GM12878 (cell line): Measurements from ENCODE around the gene INSRR. TPM values are rescaled to one million over a fixed set of nuclear protein-coding genes. Genes with fewer than 3 reads are reported as not detected.

Experiments
- ATAC-seq: fragments of 200-7000 bp; cut with Tn5 transposase; 3 replicates; pipeline ENCODE4 v1.9.1; 2020; ENCODE audit warnings: mild to moderate bottlenecking, moderate library complexity
- BruUV-seq: library from RNA; stranded (reverse); fragments of 400-500 nt; replicated peaks from 2 replicates; lab custom pipeline; 2021; lab: Mats Ljungman, UMichigan
- CTCF ChIA-PET: fragments of 300-600 bp; sonication (Branson Sonifier 250); formaldehyde crosslinking; extraction: SDS; loops from one replicate; lab custom pipeline; 2021; ENCODE audit warnings: inconsistent platforms; lab: Yijun Ruan, JAX
- POLR2A ChIA-PET: fragments of 350-600 bp; formaldehyde crosslinking; extraction: SDS; loops from one replicate; lab custom pipeline; 2021; ENCODE audit warnings: inconsistent platforms; lab: Charles Lee
- RAD21 ChIA-PET: fragments of 300-600 bp; sonication (Branson Sonifier 250); formaldehyde crosslinking; loops from one replicate; lab custom pipeline; 2023; ENCODE audit warnings: antibody characterized with exemption; ENCODE audit not compliant: unreplicated experiment; lab: Charles Lee
- SMC1A ChIA-PET: fragments of 300-600 bp; sonication (Branson Sonifier 250); formaldehyde crosslinking; loops from one replicate; lab custom pipeline; 2023; ENCODE audit not compliant: unreplicated experiment, uncharacterized antibody; lab: Charles Lee
- DNase-seq: peaks from one replicate; pipeline ENCODE4 v3.0.0-alpha.2; 2011; ENCODE audit warnings: low read depth, low spot score
- FAIRE-seq: peaks from 3 replicates; lab custom pipeline; 2011; peaks lifted over from hg19 to GRCh38; lab: Jason Lieb, UNC
- H2AFZ ChIP-seq: 2 replicates; pipeline ENCODE4 v1.6.0; 2011; ENCODE audit warnings: low read depth, low read length, control low read depth; ENCODE audit not compliant: control insufficient read depth
- H3K27ac ChIP-seq: 2 replicates; pipeline ENCODE4 v1.5.1; 2011; ENCODE audit warnings: control low read depth; ENCODE audit not compliant: control insufficient read depth, insufficient read depth
- H3K27me3 ChIP-seq, 2 experiments: replicated peaks in 1 of 2; 2 replicates each; pipeline versions ENCODE4 v1.6.0 to v1.6.1; 2011; ENCODE audit warnings: low read length in 1 of 2; ENCODE audit not compliant: control insufficient read depth in 2 of 2, insufficient read depth in 2 of 2
- H3K36me3 ChIP-seq, 2 experiments: 2 replicates each; pipeline ENCODE4 v1.5.1; 2011; ENCODE audit warnings: low read length in 1 of 2; ENCODE audit not compliant: control insufficient read depth in 2 of 2, insufficient read depth in 2 of 2
- H3K4me1 ChIP-seq: 2 replicates; pipeline ENCODE4 v1.6.1; 2011; ENCODE audit warnings: mild to moderate bottlenecking, low read length, moderate library complexity, mixed read lengths; ENCODE audit not compliant: control insufficient read depth, insufficient read depth
- H3K4me2 ChIP-seq: 2 replicates; pipeline ENCODE4 v1.6.0; 2011; ENCODE audit warnings: control low read depth; ENCODE audit not compliant: control insufficient read depth, insufficient read depth
- H3K4me3 ChIP-seq: fragments of 200-600 bp; sonication (generic); 2 replicates; pipeline ENCODE4 v1.5.1; 2016
- H3K79me2 ChIP-seq: 2 replicates; pipeline ENCODE4 v1.6.0; 2011; ENCODE audit warnings: low read length; ENCODE audit not compliant: control insufficient read depth, insufficient read depth
- H3K9ac ChIP-seq: 2 replicates; pipeline ENCODE4 v1.8.0; 2011; ENCODE audit warnings: low read length, control low read depth, mixed read lengths; ENCODE audit not compliant: control insufficient read depth, insufficient read depth
- H3K9me3 ChIP-seq: replicated peaks from 3 replicates; pipeline ENCODE4 v1.5.1; 2011; ENCODE audit warnings: mild to moderate bottlenecking, low read length; ENCODE audit not compliant: control insufficient read depth, insufficient read depth
- H4K20me1 ChIP-seq: 2 replicates; pipeline ENCODE4 v1.6.0; 2011; ENCODE audit not compliant: control insufficient read depth, insufficient read depth
- E2F4 ChIP-seq: IDR thresholded peaks from 2 replicates; pipeline ENCODE4 v1.6.1; 2012; ENCODE audit warnings: low read depth, low read length, improper control_type of control experiment
- E4F1 ChIP-seq: fragments of 450-650 bp; IDR thresholded peaks from 2 replicates; pipeline ENCODE4 v1.6.1; 2018; ENCODE audit warnings: borderline replicate concordance, mild to moderate bottlenecking; ENCODE audit not compliant: partially characterized antibody
- KDM1A ChIP-seq: fragments of 200-600 bp; sonication (generic); IDR thresholded peaks from 2 replicates; pipeline ENCODE4 v1.6.1; 2016; ENCODE audit warnings: borderline replicate concordance
- RELA ChIP-seq: fragments of 450-650 bp; IDR thresholded peaks from 2 replicates; pipeline ENCODE4 v1.8.0; 2014; ENCODE audit warnings: borderline replicate concordance; ENCODE audit not compliant: partially characterized antibody
- ZNF687 ChIP-seq: fragments of 450-650 bp; IDR thresholded peaks from 2 replicates; pipeline ENCODE4 v1.6.1; 2017; ENCODE audit warnings: mild to moderate bottlenecking, moderate library complexity
- WGBS: methylation state at CpG from one replicate; pipeline ENCODE4 v1.1.6; 2016; ENCODE audit warnings: low lambda C conversion rate; ENCODE audit not compliant: insufficient replicate concordance, insufficient coverage; ENCODE audit errors: missing lambda C conversion rate; 5-methylcytosine and 5-hydroxymethylcytosine counted together
- in situ Hi-C: fragments of 300-500 bp; cut with MboI; formaldehyde crosslinking; loops from 9 replicates; pipeline ENCODE4 v1.14.3; 2018; ENCODE audit warnings: mixed read lengths
- intact Hi-C: fragments of 100-400 bp; cut with micrococcal nuclease; formaldehyde crosslinking; loops from one replicate; pipeline ENCODE4 v1.14.2; 2022; ENCODE audit not compliant: unreplicated experiment
- polyA plus RNA-seq, 11 experiments: library from polyadenylated mRNA; depleted of rRNA in 4 of 11; unstranded in 6 of 11; stranded (reverse) in 5 of 11; fragments of >200 nt; fragmentation: Nextera tagmentation in 4 of 11; fragmentation: Illumina TruSeq in 1 of 11; extraction: Ambion mirVana in 4 of 11; extraction: Trizol in 1 of 11; gene quantifications; 1 replicate in 1 of 11; 2 replicates in 10 of 11; pipeline versions ENCODE4 v1.2.1 to v1.2.3, GENCODE V29; 2011 to 2016; ENCODE audit warnings: inconsistent platforms in 2 of 11, missing spikeins in 2 of 11, low read depth in 1 of 11
- total RNA-seq, 4 experiments: library from RNA; depleted of rRNA in 3 of 4; stranded (reverse); fragments of >200 nt in 3 of 4; fragmentation: Illumina TruSeq in 1 of 4; extraction: Trizol in 1 of 4; gene quantifications; 2 replicates each; pipeline versions ENCODE4 v1.2.1 to v1.2.3, GENCODE V29; 2013 to 2021

Gene INSRR
- total and polyA plus RNA-seq, 10 of the 15 experiments (the other 5 are each of a cell fraction or from before 2014, with no cell fraction given): 0.01 TPM; not detected in 9

GRCh38 chr1:156900896-156901589 is 42.1 kb upstream of the INSRR start (continued):
- TF ChIP-seq E2F4: no peak
- TF ChIP-seq KDM1A: no peak

- DNase-seq (no peak), FAIRE-seq (no peak), ATAC-seq (no peak)
- Histone ChIP-seq H3K4me3 (no peak overlapping the region), H3K4me1 (no peaks in the 10 kb centered on the region), H3K9ac (no peak overlapping the region), H3K27me3 (peaks cover 0 to 4% of the 10 kb centered on the region in 2 experiments; a peak in 2 of 4 replicates), H4K20me1 (no peaks in the 10 kb centered on the region), H3K4me2 (no peak overlapping the region), H3K27ac (no peak overlapping the region), H3K9me3 (no peaks in the 10 kb centered on the region), H2AFZ (no peak overlapping the region), H3K36me3 (no peaks in the 10 kb centered on the region), H3K79me2 (no peaks in the 10 kb centered on the region)
- intact Hi-C loops: no loop called here
- ChIA-PET CTCF (interaction anchor here (0.8 to 1.8 kb wide), 4 partner anchors 10 to 174 kb away, joined by 4 to 7 read pairs (median 4); no protein-coding TSS in a partner anchor), RAD21 (interaction anchor here (1.6 kb wide), 1 partner anchor 190 kb away, joined by 4 read pairs; no protein-coding TSS in a partner anchor), POLR2A (no interaction called here), SMC1A (no interaction called here)
- WGBS: 37% methylated on average over 12 of the region's 12 CpGs
- in situ Hi-C loops: no loop called here
- no TSS peak for BruUV-seq
- TF ChIP-seq ZNF687 (no peak), E4F1 (no peak), E2F4 (no peak), RELA (no peak)
These were observed 41.2 kb upstream of the INSRR start for GRCh38 chr1:156899956-156900718.
